ENCODE data around the gene FADS6.

DNA sequence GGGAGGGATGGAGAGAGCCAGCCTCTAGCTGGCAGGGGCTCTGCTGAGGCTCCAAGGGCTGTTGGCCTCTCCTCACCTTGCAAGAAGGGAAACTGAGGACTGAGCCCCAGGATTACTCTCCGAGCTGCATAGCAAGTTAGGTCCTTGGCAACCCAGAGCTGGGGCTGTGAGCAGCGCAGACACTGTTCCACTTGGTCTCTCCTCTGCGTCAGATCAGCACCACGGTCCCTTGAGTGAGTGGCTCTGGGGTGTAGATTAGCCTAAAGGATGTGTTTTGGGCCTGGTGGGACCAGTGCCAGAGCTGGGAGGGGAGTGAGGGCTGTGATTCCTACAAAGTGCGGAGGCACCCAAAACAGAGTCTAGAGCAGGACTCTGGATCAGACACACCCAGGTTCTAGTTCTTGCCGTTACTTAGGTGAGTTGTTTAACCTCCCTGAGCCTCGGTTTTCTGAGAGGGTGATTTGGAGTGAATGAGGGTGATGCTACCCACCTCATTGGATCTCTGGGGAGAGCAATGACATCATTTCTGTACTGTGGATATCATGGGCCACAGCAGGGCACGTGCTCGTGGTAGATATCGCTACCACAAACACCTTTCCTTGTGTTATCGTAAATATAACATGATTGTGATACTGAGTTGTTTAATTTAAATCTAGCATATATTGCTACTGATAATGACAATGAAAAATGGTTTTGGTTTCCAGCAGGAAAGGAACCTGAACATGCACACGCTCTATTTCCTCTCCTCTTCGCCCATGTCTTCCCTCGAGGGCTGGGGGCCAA lies 8.1 kb upstream of the FADS6 start:
- no peak for TF ChIP-seq POLR2A (IDR thresholded peaks at IDR 0.05)
- TF ChIP-seq, protein P1, sequence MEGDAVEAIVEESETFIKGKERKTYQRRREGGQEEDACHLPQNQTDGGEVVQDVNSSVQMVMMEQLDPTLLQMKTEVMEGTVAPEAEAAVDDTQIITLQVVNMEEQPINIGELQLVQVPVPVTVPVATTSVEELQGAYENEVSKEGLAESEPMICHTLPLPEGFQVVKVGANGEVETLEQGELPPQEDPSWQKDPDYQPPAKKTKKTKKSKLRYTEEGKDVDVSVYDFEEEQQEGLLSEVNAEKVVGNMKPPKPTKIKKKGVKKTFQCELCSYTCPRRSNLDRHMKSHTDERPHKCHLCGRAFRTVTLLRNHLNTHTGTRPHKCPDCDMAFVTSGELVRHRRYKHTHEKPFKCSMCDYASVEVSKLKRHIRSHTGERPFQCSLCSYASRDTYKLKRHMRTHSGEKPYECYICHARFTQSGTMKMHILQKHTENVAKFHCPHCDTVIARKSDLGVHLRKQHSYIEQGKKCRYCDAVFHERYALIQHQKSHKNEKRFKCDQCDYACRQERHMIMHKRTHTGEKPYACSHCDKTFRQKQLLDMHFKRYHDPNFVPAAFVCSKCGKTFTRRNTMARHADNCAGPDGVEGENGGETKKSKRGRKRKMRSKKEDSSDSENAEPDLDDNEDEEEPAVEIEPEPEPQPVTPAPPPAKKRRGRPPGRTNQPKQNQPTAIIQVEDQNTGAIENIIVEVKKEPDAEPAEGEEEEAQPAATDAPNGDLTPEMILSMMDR (IDR thresholded peaks at IDR 0.05) = no peak
